Endothelial cell of umbilical vein (primary cell): ENCODE results near the gene ACE. TPM values are rescaled to one million over a fixed set of nuclear protein-coding genes. Genes with fewer than 3 reads are reported as not detected.

ENCODE experiments used
- BruUV-seq: library from RNA; stranded (reverse); fragments of 400-500 nt; replicated peaks from 2 replicates; lab custom pipeline; 2021; lab: Mats Ljungman, UMichigan
- CTCF ChIA-PET: fragments of 300-600, 350-600 bp; sonication (Branson Sonifier 250); formaldehyde crosslinking; loops from one replicate; lab custom pipeline; 2021; ENCODE audit warnings: antibody characterized with exemption, inconsistent platforms; lab: Charles Lee
- POLR2A ChIA-PET: fragments of 300-600, 350-600 bp; sonication (Branson Sonifier 250); formaldehyde crosslinking; loops from one replicate; lab custom pipeline; 2021; ENCODE audit warnings: antibody characterized with exemption, inconsistent platforms; lab: Charles Lee
- DNase-seq: peaks from one replicate; pipeline ENCODE4 v3.0.0-alpha.2; 2011; ENCODE audit warnings: low read depth, low spot score
- FAIRE-seq: peaks from 2 replicates; lab custom pipeline; 2011; peaks lifted over from hg19 to GRCh38; lab: Jason Lieb, UNC
- H2AFZ ChIP-seq: 2 replicates; pipeline ENCODE4 v1.6.0; 2012; ENCODE audit warnings: low read depth, low read length, control low read depth, inconsistent platforms
- H3K27ac ChIP-seq: 2 replicates; pipeline ENCODE4 v1.5.1; 2011; ENCODE audit warnings: low read depth, mild to moderate bottlenecking, control low read depth, low read length, moderate library complexity; ENCODE audit not compliant: insufficient read depth
- H3K27me3 ChIP-seq, 2 experiments: 2 replicates each; pipeline versions ENCODE4 v1.6.0 to v1.6.1; 2011; ENCODE audit warnings: low read length in 2 of 2, mixed read lengths in 1 of 2; ENCODE audit not compliant: control insufficient read depth in 2 of 2, insufficient read depth in 2 of 2
- H3K36me3 ChIP-seq, 2 experiments: 2 replicates in 1 of 2; 3 replicates in 1 of 2; pipeline ENCODE4 v1.5.1; 2011; ENCODE audit warnings: low read length in 2 of 2, mild to moderate bottlenecking in 1 of 2, moderate library complexity in 1 of 2; ENCODE audit not compliant: control insufficient read depth in 2 of 2, insufficient read depth in 2 of 2; ENCODE audit errors: extremely low read depth in 1 of 2
- H3K4me1 ChIP-seq: 3 replicates; pipeline ENCODE4 v1.5.1; 2011; ENCODE audit warnings: mild to moderate bottlenecking, low read length; ENCODE audit not compliant: control insufficient read depth, insufficient read depth; ENCODE audit errors: extremely low read depth
- H3K4me2 ChIP-seq: 2 replicates; pipeline ENCODE4 v1.6.1; 2011; ENCODE audit warnings: low read length, control low read depth, mixed read lengths; ENCODE audit not compliant: insufficient read depth
- H3K4me3 ChIP-seq, 3 experiments: fragments of 200-600 bp in 1 of 3; sonication (generic), shearing (Covaris generic) in 1 of 3; replicated peaks in 1 of 3; 2 replicates each; pipeline ENCODE4 v1.5.1; 2011 to 2016; ENCODE audit warnings: control low read depth in 3 of 3, low read length in 3 of 3, mild to moderate bottlenecking in 2 of 3, inconsistent platforms in 1 of 3, low read depth in 1 of 3, moderate library complexity in 1 of 3; ENCODE audit not compliant: insufficient read depth in 1 of 3
- H3K79me2 ChIP-seq: 2 replicates; pipeline ENCODE4 v1.6.0; 2012; ENCODE audit warnings: low read length, inconsistent platforms; ENCODE audit not compliant: control insufficient read depth, insufficient read depth
- H3K9ac ChIP-seq: replicated peaks from 2 replicates; pipeline ENCODE3; 2011; ENCODE audit warnings: low read length, control low read depth; ENCODE audit not compliant: insufficient read depth; ENCODE audit errors: extremely low read depth
- H3K9me1 ChIP-seq: replicated peaks from 3 replicates; pipeline ENCODE4 v1.6.0; 2011; ENCODE audit warnings: mild to moderate bottlenecking, low read length; ENCODE audit not compliant: control insufficient read depth, insufficient read depth; ENCODE audit errors: extremely low read depth
- H3K9me3 ChIP-seq: replicated peaks from 2 replicates; pipeline ENCODE4 v1.5.1; 2012; ENCODE audit warnings: low read length, inconsistent platforms; ENCODE audit not compliant: control insufficient read depth, insufficient read depth
- H4K20me1 ChIP-seq: replicated peaks from 2 replicates; pipeline ENCODE3; 2011; ENCODE audit warnings: mild to moderate bottlenecking, low read length; ENCODE audit not compliant: control insufficient read depth, insufficient read depth; ENCODE audit errors: extremely low read depth
- CTCF ChIP-seq, 2 donors: IDR thresholded peaks; 1 replicate in 1 of 2; 2 replicates in 1 of 2; pipeline ENCODE4 v1.5.1; 2011; ENCODE audit warnings: low read length in 2 of 2, mild to moderate bottlenecking in 2 of 2, moderate library complexity in 2 of 2, control low read depth in 1 of 2, inconsistent platforms in 1 of 2, low read depth in 1 of 2; ENCODE audit not compliant: insufficient read depth in 1 of 2; ENCODE audit errors: extremely low read depth in 1 of 2
- FOS ChIP-seq: IDR thresholded peaks from 2 replicates; pipeline ENCODE4 v1.6.1; 2011; ENCODE audit warnings: mild to moderate bottlenecking, low read length, moderate library complexity, borderline replicate concordance; ENCODE audit not compliant: insufficient read depth
- dilution Hi-C: fragments of 300-500 bp; cut with MboI; formaldehyde crosslinking; loops from one replicate; pipeline ENCODE4 v1.15.0; 2019; ENCODE audit warnings: low sequenced_read_pairs; ENCODE audit not compliant: extremely low pct_ligation_motif_present
- intact Hi-C: fragments of 100-400 bp; cut with micrococcal nuclease; formaldehyde crosslinking; loops from one replicate; pipeline ENCODE4 v1.10.0; 2022
- polyA plus RNA-seq, 4 experiments: library from polyadenylated mRNA; depleted of rRNA in 3 of 4; stranded (reverse) in 3 of 4; unstranded in 1 of 4; fragments of >200 nt; gene quantifications; 2 replicates each; pipeline versions ENCODE4 v1.2.1 to v1.2.3, GENCODE V29; 2011 to 2012; ENCODE audit warnings: missing spikeins in 1 of 4
- total RNA-seq: library from RNA; stranded (reverse); gene quantifications from 2 replicates; pipeline ENCODE4 v1.2.3, GENCODE V29; 2021
- TF ChIP-seq, protein P1 (sequence below): IDR thresholded peaks from 2 replicates; pipeline ENCODE4 v1.6.1; 2011; ENCODE audit not compliant: insufficient read depth, insufficient read length

ACE gene
- total and polyA plus RNA-seq, 2 donors (not counting 3 experiments of a cell fraction or from before 2014, with no cell fraction given): 63.4 to 207 TPM

DNA sequence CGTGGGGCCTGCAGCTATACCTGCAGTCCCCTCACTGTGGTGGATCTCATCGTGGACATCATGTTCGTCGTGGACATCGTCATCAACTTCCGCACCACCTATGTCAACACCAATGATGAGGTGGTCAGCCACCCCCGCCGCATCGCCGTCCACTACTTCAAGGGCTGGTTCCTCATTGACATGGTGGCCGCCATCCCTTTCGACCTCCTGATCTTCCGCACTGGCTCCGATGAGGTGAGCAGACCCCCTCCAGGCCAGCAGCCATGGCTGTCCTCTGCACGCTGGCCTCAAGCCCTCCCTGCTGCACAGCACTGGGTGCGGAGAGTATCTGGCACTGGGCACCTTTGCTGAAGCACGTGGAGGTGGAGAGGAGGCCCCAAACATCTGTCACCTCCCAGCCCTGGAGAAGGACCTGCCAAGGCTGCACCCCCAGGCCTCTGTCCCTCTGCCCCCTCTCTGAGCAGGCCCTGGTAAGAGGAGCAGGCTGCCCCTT, 57.3 kb downstream of the ACE start:
- dilution Hi-C loops: no loop called here
- no peak for TF ChIP-seq FOS
- TF ChIP-seq, protein P1, sequence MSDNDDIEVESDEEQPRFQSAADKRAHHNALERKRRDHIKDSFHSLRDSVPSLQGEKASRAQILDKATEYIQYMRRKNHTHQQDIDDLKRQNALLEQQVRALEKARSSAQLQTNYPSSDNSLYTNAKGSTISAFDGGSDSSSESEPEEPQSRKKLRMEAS: no peak
- CTCF ChIA-PET: interaction anchor here (1.6 kb wide), 1 partner anchor 109 kb away, joined by 4 read pairs; no protein-coding TSS in a partner anchor
- Histone ChIP-seq H3K36me3 (no peaks in the 10 kb centered on the region), H4K20me1 (no peaks in the 10 kb centered on the region), H3K4me3 (no peak overlapping the region), H3K9ac (no peak overlapping the region), H3K79me2 (no peaks in the 10 kb centered on the region), H3K9me1 (no peaks in the 10 kb centered on the region), H2AFZ (no peak overlapping the region), H3K9me3 (no peaks in the 10 kb centered on the region), H3K4me1 (no peaks in the 10 kb centered on the region), H3K27me3 (peaks cover 13 to 16% of the 10 kb centered on the region in 2 experiments), H3K4me2 (no peak overlapping the region), H3K27ac (no peak overlapping the region)
- intact Hi-C loops: no loop called here
- no peak for DNase-seq
- FAIRE-seq: no peak
- BruUV-seq: no TSS peak
- POLR2A ChIA-PET: no interaction called here

- intact Hi-C loops: no loop called here
- no peak overlapping the region for H2AFZ ChIP-seq
- no peak overlapping the region for H3K4me2 ChIP-seq
- no peaks in the 10 kb centered on the region for H4K20me1 ChIP-seq
- no peak for TF ChIP-seq CTCF (IDR thresholded peaks at IDR 0.05; ENCODE audit: extremely low read depth in 1 of 2, insufficient read depth in 1 of 2, low read depth in 1 of 2, low read length in 2 of 2)
- H3K9ac ChIP-seq: no peak overlapping the region
- H3K4me1 ChIP-seq: no peaks in the 10 kb centered on the region
- POLR2A ChIA-PET: no interaction called here
- H3K9me3 ChIP-seq: no peaks in the 10 kb centered on the region
- dilution Hi-C loops: no loop called here
- DNase-seq (no peak), FAIRE-seq (no peak)
- CTCF ChIA-PET: interaction anchor here (1.6 kb wide), 1 partner anchor 109 kb away, joined by 4 read pairs; no protein-coding TSS in a partner anchor
- no TSS peak for BruUV-seq
- H3K27me3 ChIP-seq: peaks cover 18 to 19% of the 10 kb centered on the region in 2 experiments
- H3K27ac ChIP-seq: no peak overlapping the region
- H3K4me3 ChIP-seq: no peak overlapping the region
- no peaks in the 10 kb centered on the region for H3K79me2 ChIP-seq
- H3K9me1 ChIP-seq: no peaks in the 10 kb centered on the region
- H3K36me3 ChIP-seq: no peaks in the 10 kb centered on the region
These were observed 58.1 kb downstream of the ACE start for GRCh38 chr17:63534816-63535455.
